Peyer's patch (tissue), 4 donors: ENCODE measurements around the gene SNAPC4. TPM values are rescaled to one million over a fixed set of nuclear protein-coding genes. Genes with fewer than 3 reads are reported as not detected.

ENCODE experiments used
- DNase-seq, 3 donors: peaks; one replicate each; pipeline ENCODE4 v3.0.0-alpha.2; 2017 to 2019
- H3K27ac ChIP-seq, 4 donors: fragments of 200-600 bp; sonication (generic); one replicate each; pipeline ENCODE4 v1.5.1; 2016 to 2019
- H3K27me3 ChIP-seq, 2 donors: fragments of 200-600 bp; sonication (generic); one replicate each; pipeline ENCODE4 v1.5.1; 2019
- H3K36me3 ChIP-seq, 3 donors: fragments of 200-600 bp; sonication (generic); one replicate each; pipeline ENCODE4 v1.5.1; 2016 to 2019
- H3K4me1 ChIP-seq, 4 donors: fragments of 200-600 bp; sonication (generic); one replicate each; pipeline ENCODE4 v1.5.1; 2016 to 2019
- H3K4me3 ChIP-seq, 4 donors: fragments of 200-600 bp; sonication (generic); 1 replicate in 3 of 4; 2 replicates in 1 of 4; pipeline ENCODE4 v1.5.1; 2016 to 2019; ENCODE audit warnings: mild to moderate bottlenecking in 1 of 4
- H3K9me3 ChIP-seq, 4 donors: fragments of 200-600 bp; sonication (generic); one replicate each; pipeline ENCODE4 v1.5.1; 2016 to 2019; ENCODE audit warnings: mild to moderate bottlenecking in 1 of 4
- CTCF ChIP-seq, 6 experiments: fragments of 450-650 bp in 4 of 6; fragments of 200-600 bp in 2 of 6; sonication (generic) in 1 of 6; IDR thresholded peaks; one replicate each; pipeline ENCODE4 v1.5.1; 2017 to 2019; ENCODE audit warnings: antibody characterized with exemption in 6 of 6, mild to moderate bottlenecking in 3 of 6, moderate library complexity in 1 of 6
- POLR2A ChIP-seq, 2 donors: fragments of 450-650 bp; IDR thresholded peaks; one replicate each; pipeline ENCODE4 v1.5.1; 2017; ENCODE audit warnings: antibody characterized with exemption in 2 of 2, mild to moderate bottlenecking in 2 of 2, moderate library complexity in 2 of 2
- total RNA-seq, 4 donors: library from RNA; depleted of rRNA; stranded (reverse); fragments of >200 nt; gene quantifications; one replicate each; pipeline ENCODE4 v1.1.0, GENCODE V29; 2016

SNAPC4 gene
- total RNA-seq, 4 donors from 2014 or later: 6.3 to 58.6 (median 13.2) TPM

GRCh38 chr9:136432591-136432990 lies 32.6 kb upstream of the SNAPC4 start:
- Histone ChIP-seq H3K36me3 (peaks cover 0 to 50% (median 0%) of the 10 kb centered on the region in 3 donors), H3K27ac (no peak overlapping the region), H3K4me3 (no peak overlapping the region), H3K27me3 (no peaks in the 10 kb centered on the region), H3K4me1 (peaks cover 0 to 15% (median 4%) of the 10 kb centered on the region in 4 donors), H3K9me3 (no peaks in the 10 kb centered on the region)
- TF ChIP-seq POLR2A (IDR thresholded peaks at IDR 0.05): no peak
- no peak for TF ChIP-seq CTCF (IDR thresholded peaks at IDR 0.05)
- DNase-seq: no peak

GRCh38 chr9:136431782-136432350 lies 31.9 kb upstream of the SNAPC4 start:
- DNase-seq: no peak
- no peak for TF ChIP-seq POLR2A (IDR thresholded peaks at IDR 0.05)
- TF ChIP-seq CTCF (IDR thresholded peaks at IDR 0.05): no peak

GRCh38 chr9:136430588-136431234 lies 30.7 kb upstream of the SNAPC4 start:
- no peak overlapping the region for H3K27ac ChIP-seq
- H3K27me3 ChIP-seq: no peaks in the 10 kb centered on the region
- TF ChIP-seq CTCF (IDR thresholded peaks at IDR 0.05): no peak
- no peak for TF ChIP-seq POLR2A (IDR thresholded peaks at IDR 0.05)
- no peak overlapping the region for H3K4me3 ChIP-seq
- no peak for DNase-seq
- no peaks in the 10 kb centered on the region for H3K4me1 ChIP-seq
- no peaks in the 10 kb centered on the region for H3K9me3 ChIP-seq
- peaks cover 0 to 44% (median 0%) of the 10 kb centered on the region in 3 donors for H3K36me3 ChIP-seq

More at GRCh38 chr9:136431782-136432350, 31.9 kb upstream of the SNAPC4 start:
- Histone ChIP-seq H3K4me1 (peaks cover 0 to 8% (median 0%) of the 10 kb centered on the region in 4 donors), H3K27ac (no peak overlapping the region), H3K36me3 (peaks cover 0 to 50% (median 0%) of the 10 kb centered on the region in 3 donors), H3K4me3 (no peak overlapping the region), H3K27me3 (no peaks in the 10 kb centered on the region), H3K9me3 (no peaks in the 10 kb centered on the region)

- DNase-seq: no peak
- Histone ChIP-seq H3K27ac (no peak overlapping the region), H3K4me1 (no peaks in the 10 kb centered on the region), H3K27me3 (no peaks in the 10 kb centered on the region), H3K9me3 (no peaks in the 10 kb centered on the region), H3K36me3 (peaks cover 0 to 45% (median 0%) of the 10 kb centered on the region in 3 donors), H3K4me3 (no peak overlapping the region)
- no peak for TF ChIP-seq CTCF (IDR thresholded peaks at IDR 0.05)
- TF ChIP-seq POLR2A (IDR thresholded peaks at IDR 0.05): no peak
These were observed 29.9 kb upstream of the SNAPC4 start for GRCh38 chr9:136429683-136430491.

GRCh38 chr9:136429075-136429628 lies 29.2 kb upstream of the SNAPC4 start:
- TF ChIP-seq CTCF (IDR thresholded peaks at IDR 0.05) (no peak), POLR2A (IDR thresholded peaks at IDR 0.05) (no peak)
- H3K9me3 ChIP-seq: no peaks in the 10 kb centered on the region
- no peak for DNase-seq
- H3K27me3 ChIP-seq: no peaks in the 10 kb centered on the region
- H3K36me3 ChIP-seq: peaks cover 0 to 52% (median 0%) of the 10 kb centered on the region in 3 donors
- H3K4me1 ChIP-seq: no peaks in the 10 kb centered on the region
- no peak overlapping the region for H3K4me3 ChIP-seq
- no peak overlapping the region for H3K27ac ChIP-seq
